Transverse colon (tissue), 3 donors: ENCODE results near the gene ROBO1.

Experiments used
- CTCF ChIP-seq, 5 experiments: fragments of 200-600 bp in 3 of 5; fragments of 450-650 bp in 2 of 5; sonication (generic) in 3 of 5; IDR thresholded peaks; 1 replicate in 2 of 5; 2 replicates in 3 of 5; pipeline ENCODE4 v1.5.1; 2016 to 2017; ENCODE audit warnings: antibody characterized with exemption in 5 of 5, inconsistent platforms in 3 of 5, mild to moderate bottlenecking in 2 of 5, moderate library complexity in 1 of 5
- POLR2A ChIP-seq: fragments of 450-650 bp; IDR thresholded peaks from one replicate; pipeline ENCODE4 v1.6.1; 2016; ENCODE audit warnings: antibody characterized with exemption, mild to moderate bottlenecking, moderate library complexity

- TF ChIP-seq CTCF (IDR thresholded peaks at IDR 0.05) (no peak), POLR2A (no peak)
Measured at GRCh38 chr3:79159736-79160135, 608.1 kb downstream of the ROBO1 start.
